ENCODE results near the gene PRR13. TPM values are rescaled to one million over a fixed set of nuclear protein-coding genes. Genes with fewer than 3 reads are reported as not detected.

The PRR13 gene, protein sequence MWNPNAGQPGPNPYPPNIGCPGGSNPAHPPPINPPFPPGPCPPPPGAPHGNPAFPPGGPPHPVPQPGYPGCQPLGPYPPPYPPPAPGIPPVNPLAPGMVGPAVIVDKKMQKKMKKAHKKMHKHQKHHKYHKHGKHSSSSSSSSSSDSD
- 20.4 and 20.8 TPM in 2 replicates for total RNA-seq

DNA sequence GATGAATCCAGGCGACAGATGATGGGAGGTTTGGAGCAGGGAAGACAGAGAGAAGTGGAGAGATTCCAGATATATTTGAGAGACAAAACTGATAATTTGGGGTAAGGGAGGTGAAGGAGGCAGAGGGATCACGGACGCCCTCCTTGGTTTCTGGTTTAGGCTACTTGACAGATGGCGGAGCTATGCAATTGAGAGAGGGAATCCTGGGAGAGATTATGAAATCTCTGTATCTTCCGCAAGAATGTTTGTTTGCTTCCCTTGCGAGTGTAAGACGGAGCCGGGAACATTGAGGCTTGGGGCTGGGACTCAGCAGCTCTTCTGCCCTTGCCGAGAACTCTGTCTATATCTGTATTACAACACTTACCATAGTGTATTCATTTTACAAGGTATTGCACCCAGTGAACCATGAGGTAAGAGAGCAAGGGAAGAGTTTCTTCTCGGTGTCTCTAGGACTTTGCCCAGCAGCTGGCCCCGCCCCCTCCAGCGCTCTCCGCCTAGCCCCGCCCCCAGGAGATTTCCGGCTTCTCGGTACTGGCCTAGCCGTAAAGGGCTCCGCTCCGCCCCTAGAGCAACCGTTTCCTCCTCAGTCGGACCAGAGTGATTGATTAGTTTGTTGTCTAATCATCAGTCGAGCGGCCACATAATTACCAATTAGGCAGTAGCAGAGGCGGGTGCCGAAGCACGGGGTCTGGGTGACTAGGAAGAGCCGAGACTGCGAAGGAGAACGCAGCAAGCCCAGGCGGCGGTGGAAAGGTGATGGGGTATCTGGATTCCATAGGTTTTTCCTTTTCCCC, at the start of gene PRR13:
TSS of gene PRR13 (plus strand) at position 695 of the 794 bp plus-strand sequence. CDS start 981 bp downstream, outside the sequence.

DNA sequence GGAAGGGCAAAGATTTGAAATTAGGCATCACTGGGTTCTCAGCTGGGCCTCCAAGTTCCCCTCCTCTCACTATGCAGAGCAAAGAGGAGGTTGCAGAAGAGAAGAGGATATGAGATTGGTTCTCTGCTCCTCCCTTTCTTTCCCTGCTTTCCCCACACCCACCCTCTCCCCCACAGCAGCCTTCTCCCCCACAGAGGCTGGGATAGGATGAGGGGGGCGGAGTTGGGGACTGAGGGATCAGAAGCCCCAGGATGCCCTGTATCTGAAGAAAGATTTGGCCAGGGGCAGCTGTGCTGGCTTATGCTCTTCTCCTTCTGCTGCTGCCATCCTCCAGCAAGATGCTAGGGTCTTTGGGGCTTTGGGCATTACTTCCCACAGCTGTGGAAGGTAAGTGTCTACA, 17.9 kb upstream of the PRR13 start, which contains the start of gene AMHR2:
TSS of gene AMHR2 (plus strand) at position 259 of the 400 bp plus-strand sequence. CDS start at position 339, 80 bp downstream.

DNA sequence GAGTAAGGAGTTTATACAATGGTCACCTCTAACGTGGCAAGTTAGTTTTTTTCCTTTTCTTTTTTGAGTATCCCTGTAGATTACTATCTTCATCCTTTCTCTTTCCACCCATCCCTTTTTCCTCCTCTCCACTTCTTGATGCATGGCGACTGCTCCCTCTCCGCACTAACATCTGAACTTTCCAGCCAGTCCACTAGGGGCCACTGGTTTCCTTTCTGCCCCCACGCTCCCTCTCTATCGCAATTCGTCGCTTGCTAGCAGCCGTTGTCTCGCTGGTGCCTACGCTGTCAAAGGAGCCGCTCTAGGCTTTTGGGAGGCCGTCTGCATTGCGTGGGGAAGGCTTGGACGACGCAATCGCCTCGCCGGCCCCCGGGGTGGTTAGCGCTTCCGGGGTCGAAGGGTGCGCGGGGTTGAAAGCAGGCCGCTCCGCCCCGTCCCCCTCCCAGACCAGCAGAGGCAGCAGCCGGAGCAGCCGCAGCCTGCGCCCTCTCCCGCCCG, 10.2 kb downstream of the PRR13 start, which contains the start of gene PCBP2:
TSS of gene PCBP2 (plus strand) at position 442 of the 498 bp plus-strand sequence. CDS start 2,699 bp downstream, outside the sequence.

Other genes with a start within 250 kb of the PRR13 start
- 0.15 TPM in 1 of 2 replicates, not detected in the other for gene ITGB7, start 234.5 kb upstream of the PRR13 start, total RNA-seq
- 2.9 and 4.3 TPM in 2 replicates for gene RARG, start 209.5 kb upstream of the PRR13 start, total RNA-seq
- gene ESPL1, start 173.4 kb upstream of the PRR13 start, total RNA-seq, result 4.9 and 18.1 TPM in 2 replicates
- gene PFDN5, start 146.2 kb upstream of the PRR13 start, total RNA-seq, result 460 and 474 TPM in 2 replicates
- gene MYG1, start 142.0 kb upstream of the PRR13 start, total RNA-seq, result 35.9 and 40.3 TPM in 2 replicates
- gene AAAS, start 120.1 kb upstream of the PRR13 start, total RNA-seq, result 34.8 and 47.7 TPM in 2 replicates
- not detected in 2 replicates for gene SP7, start 105.4 kb upstream of the PRR13 start, total RNA-seq
- 16.9 and 28.0 TPM in 2 replicates for gene SP1, start 61.6 kb upstream of the PRR13 start, total RNA-seq
- gene AMHR2, start 17.9 kb upstream of the PRR13 start, total RNA-seq, result not detected in 2 replicates
- 264 and 269 TPM in 2 replicates for gene PCBP2, start 10.4 kb downstream of the PRR13 start, total RNA-seq
- 16.4 and 16.6 TPM in 2 replicates for gene MAP3K12, start 57.7 kb downstream of the PRR13 start, total RNA-seq
- 53.3 and 57.5 TPM in 2 replicates for gene TARBP2, start 59.5 kb downstream of the PRR13 start, total RNA-seq
- gene NPFF, start 65.8 kb downstream of the PRR13 start, total RNA-seq, result not detected in 2 replicates
- 8.8 and 10.4 TPM in 2 replicates for gene ATF7, start 184.6 kb downstream of the PRR13 start, total RNA-seq
- 131 and 139 TPM in 2 replicates for gene ATP5MC2, start 234.3 kb downstream of the PRR13 start, total RNA-seq

All from epithelial cell of umbilical artery (primary cell).